DND-41 (cell line): ENCODE data around the gene SLAMF9.

ENCODE experiments used
- ATAC-seq: fragments of 200-7000 bp; cut with Tn5 transposase; 3 replicates; pipeline ENCODE4 v1.9.1; 2021; ENCODE audit warnings: low read depth; ENCODE audit not compliant: insufficient read depth
- DNase-seq: peaks from one replicate; pipeline ENCODE4 v3.0.0-alpha.2; 2020
- H2AFZ ChIP-seq: 2 replicates; pipeline ENCODE4 v1.6.0; 2012; ENCODE audit warnings: low read depth, low read length
- H3K27ac ChIP-seq: 2 replicates; pipeline ENCODE4 v1.5.1; 2012; ENCODE audit warnings: low read length, inconsistent platforms
- H3K27me3 ChIP-seq: fragments of 200-600 bp; sonication (generic); 2 replicates; pipeline ENCODE4 v1.6.0; 2012; ENCODE audit warnings: low read length, mild to moderate bottlenecking, inconsistent platforms; ENCODE audit not compliant: insufficient read depth, poor library complexity
- H3K36me3 ChIP-seq: 2 replicates; pipeline ENCODE4 v1.5.1; 2012; ENCODE audit warnings: low read length, inconsistent platforms; ENCODE audit not compliant: insufficient read depth
- H3K4me1 ChIP-seq: 2 replicates; pipeline ENCODE4 v1.5.1; 2012; ENCODE audit warnings: mild to moderate bottlenecking, low read length; ENCODE audit not compliant: insufficient read depth
- H3K4me2 ChIP-seq: 2 replicates; pipeline ENCODE4 v1.6.0; 2012; ENCODE audit warnings: mild to moderate bottlenecking, moderate library complexity, low read length, inconsistent platforms; ENCODE audit not compliant: insufficient read depth
- H3K4me3 ChIP-seq, 2 experiments: fragments of 200-600 bp in 1 of 2; shearing (Covaris generic) in 1 of 2; 2 replicates each; pipeline ENCODE4 v1.5.1; 2012 to 2016; ENCODE audit warnings: inconsistent platforms in 2 of 2, low read length in 2 of 2, mild to moderate bottlenecking in 2 of 2, low read depth in 1 of 2, moderate library complexity in 1 of 2
- H3K79me2 ChIP-seq: 2 replicates; pipeline ENCODE4 v1.6.0; 2012; ENCODE audit warnings: low read length, inconsistent platforms; ENCODE audit not compliant: insufficient read depth
- H3K9ac ChIP-seq: 2 replicates; pipeline ENCODE4 v1.6.0; 2012; ENCODE audit warnings: low read depth, mild to moderate bottlenecking, inconsistent platforms, low read length, moderate library complexity
- H3K9me3 ChIP-seq: 2 replicates; pipeline ENCODE4 v1.5.1; 2012; ENCODE audit warnings: low read length, moderate library complexity, mild to moderate bottlenecking, inconsistent platforms; ENCODE audit not compliant: insufficient read depth, severe bottlenecking
- H4K20me1 ChIP-seq: 2 replicates; pipeline ENCODE4 v1.6.0; 2012; ENCODE audit warnings: low read length; ENCODE audit not compliant: insufficient read depth
- CTCF ChIP-seq: IDR thresholded peaks from 2 replicates; pipeline ENCODE4 v1.5.1; 2012; ENCODE audit warnings: borderline replicate concordance, low read length, moderate library complexity, mild to moderate bottlenecking; ENCODE audit not compliant: poor library complexity, severe bottlenecking; ENCODE audit errors: extremely low read depth
- EZH2 ChIP-seq: IDR thresholded peaks from 3 replicates; pipeline ENCODE4 v1.6.1; 2012; ENCODE audit warnings: borderline replicate concordance, low read depth, mild to moderate bottlenecking, moderate library complexity, low read length, inconsistent platforms; ENCODE audit not compliant: severe bottlenecking

Gene SLAMF9

GRCh38 chr1:159940006-159940620 is 13.9 kb downstream of the SLAMF9 start:
- H3K4me3 ChIP-seq = no peak overlapping the region
- no peaks in the 10 kb centered on the region for H3K79me2 ChIP-seq
- no peaks in the 10 kb centered on the region; the same call in 1 of the 2 replicates for H4K20me1 ChIP-seq
- H3K27me3 ChIP-seq = peaks cover 39% of the 10 kb centered on the region
- H3K36me3 ChIP-seq = no peaks in the 10 kb centered on the region
- no peak overlapping the region for H3K4me2 ChIP-seq
- no peak for DNase-seq
- no peak overlapping the region for H2AFZ ChIP-seq
- TF ChIP-seq EZH2 (no peak), CTCF (no peak)
- ATAC-seq = no peak
- no peaks in the 10 kb centered on the region for H3K9me3 ChIP-seq
- no peak overlapping the region for H3K9ac ChIP-seq
- no peak overlapping the region for H3K27ac ChIP-seq
- H3K4me1 ChIP-seq = no peaks in the 10 kb centered on the region

GRCh38 chr1:159939678-159940002 is 14.4 kb downstream of the SLAMF9 start:
- Histone ChIP-seq H3K36me3 (no peaks in the 10 kb centered on the region), H3K27me3 (peaks cover 34% of the 10 kb centered on the region), H3K4me3 (no peak overlapping the region), H3K4me1 (no peaks in the 10 kb centered on the region), H3K79me2 (no peaks in the 10 kb centered on the region), H4K20me1 (no peaks in the 10 kb centered on the region; the same call in 1 of the 2 replicates), H3K9ac (no peak overlapping the region), H3K27ac (no peak overlapping the region), H2AFZ (no peak overlapping the region), H3K9me3 (no peaks in the 10 kb centered on the region), H3K4me2 (no peak overlapping the region)
- ATAC-seq = no peak
- DNase-seq = no peak
- no peak for TF ChIP-seq CTCF
- no peak for TF ChIP-seq EZH2

GRCh38 chr1:159938905-159939677 is 14.9 kb downstream of the SLAMF9 start:
- no peaks in the 10 kb centered on the region; the same call in 1 of the 2 replicates for H4K20me1 ChIP-seq
- ATAC-seq = no peak
- no peaks in the 10 kb centered on the region for H3K79me2 ChIP-seq
- peaks cover 29% of the 10 kb centered on the region for H3K27me3 ChIP-seq
- no peak overlapping the region for H3K27ac ChIP-seq
- no peak overlapping the region for H3K4me2 ChIP-seq
- TF ChIP-seq CTCF = no peak
- H3K4me3 ChIP-seq = no peak overlapping the region
- H3K36me3 ChIP-seq = no peaks in the 10 kb centered on the region
- no peaks in the 10 kb centered on the region for H3K9me3 ChIP-seq
- H2AFZ ChIP-seq = no peak overlapping the region
- DNase-seq = no peak
- no peak overlapping the region for H3K9ac ChIP-seq
- no peaks in the 10 kb centered on the region for H3K4me1 ChIP-seq
